Activated CD8-positive, alpha-beta memory T cell treated with anti-CD3 and anti-CD28 coated beads, Interleukin-2, amount 50 U/mL, for 48 hours (primary cell): ENCODE data around the gene GPSM1.

Source experiments
- DNase-seq: peaks from one replicate; pipeline ENCODE4 v3.0.0-alpha.2; 2020

GPSM1 gene

GRCh38 chr9:136379891-136380290 lies 52.6 kb downstream of the GPSM1 start:
- DNase-seq, result no peak

DNA sequence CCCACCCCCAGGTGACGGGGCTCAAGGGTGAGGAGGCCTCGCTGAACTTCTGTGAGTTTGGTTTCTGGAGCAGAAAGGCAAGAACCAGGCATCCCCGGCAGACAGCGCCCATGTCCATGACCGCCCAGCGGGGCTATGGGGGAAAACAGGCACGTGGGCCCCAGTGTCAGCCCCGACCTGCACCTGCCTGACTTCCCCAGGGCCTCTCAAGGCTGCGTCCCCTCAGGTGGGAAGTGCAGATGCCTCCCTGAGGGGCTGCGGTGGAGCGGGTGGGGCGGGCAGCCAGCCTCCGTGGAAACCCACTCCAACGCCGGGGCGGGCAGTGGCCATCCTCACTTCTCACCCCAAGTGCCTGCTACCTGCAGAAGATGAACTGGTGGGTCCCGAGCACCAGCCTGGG lies 53.0 kb downstream of the GPSM1 start:
- DNase-seq, result no peak

DNA sequence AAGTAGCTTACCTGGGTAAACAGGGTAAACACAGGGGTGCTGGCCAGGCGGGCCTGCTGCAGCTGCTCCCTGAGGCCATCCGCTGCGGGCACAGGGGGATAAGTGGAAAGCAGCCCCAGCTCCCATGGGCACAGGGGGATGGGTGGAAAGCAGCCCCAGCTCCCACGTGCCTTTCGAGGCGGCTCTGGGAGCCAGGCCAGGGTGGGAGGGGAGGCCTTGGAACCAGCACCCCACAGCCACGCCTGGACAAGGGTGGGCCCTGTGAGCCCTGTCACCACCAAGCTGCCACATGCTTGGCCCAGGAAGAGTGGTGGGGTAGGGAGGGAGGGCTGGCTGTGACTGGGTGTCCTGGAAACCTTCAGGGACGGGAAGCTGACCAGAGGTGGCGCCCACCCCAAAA lies 54.0 kb downstream of the GPSM1 start:
- no peak for DNase-seq

DNA sequence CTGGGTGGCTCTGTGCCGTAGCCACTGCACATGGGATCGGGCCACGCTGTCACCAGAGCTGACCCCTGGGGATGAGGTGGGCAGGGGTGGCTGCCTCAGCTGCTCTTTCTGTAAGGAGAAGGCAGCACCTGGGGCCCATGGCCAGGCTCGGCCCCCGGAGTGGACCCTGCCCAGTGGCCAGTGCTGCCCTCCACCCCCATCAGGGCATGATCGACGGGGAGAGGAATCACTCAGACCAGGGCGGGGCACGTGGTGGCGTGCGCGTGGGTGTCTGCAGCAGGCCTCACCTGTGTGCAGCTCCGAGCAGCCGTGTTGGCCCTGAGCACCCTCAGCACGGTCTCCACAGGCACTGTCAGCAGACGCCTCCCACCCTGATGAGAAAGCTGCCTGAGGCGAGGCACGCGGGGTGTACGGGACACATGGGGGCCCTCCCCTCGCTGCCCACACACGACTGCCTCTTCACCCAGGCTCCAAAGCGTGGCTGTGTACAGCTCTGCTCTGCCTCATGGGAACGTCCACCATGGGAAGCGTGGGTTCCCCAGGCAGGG lies 54.7 kb downstream of the GPSM1 start:
- no peak for DNase-seq

- DNase-seq, result no peak
These were observed 56.1 kb downstream of the GPSM1 start for GRCh38 chr9:136383436-136383835.

GRCh38 chr9:136385015-136385414 lies 57.7 kb downstream of the GPSM1 start:
- no peak for DNase-seq

GRCh38 chr9:136386018-136386417 lies 58.7 kb downstream of the GPSM1 start:
- no peak for DNase-seq

DNA sequence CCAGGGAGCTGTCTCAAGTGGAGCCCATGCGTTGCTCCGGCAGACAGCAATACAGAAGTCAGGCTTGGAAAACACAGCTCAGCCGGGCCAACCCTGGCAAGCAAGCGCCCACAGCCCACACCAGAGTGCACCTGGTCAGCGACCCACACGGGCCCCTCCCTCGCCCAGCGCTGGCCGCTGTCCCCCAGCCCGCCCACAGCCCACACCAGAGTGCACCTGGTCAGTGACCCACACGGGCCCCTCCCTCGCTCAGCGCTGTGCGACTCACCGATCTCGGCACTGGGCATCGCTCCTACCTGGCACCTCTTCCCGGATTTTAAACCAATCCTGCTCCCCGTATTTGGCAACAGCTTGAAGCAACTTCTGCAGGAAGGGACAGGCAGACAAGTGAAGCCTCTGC lies 59.9 kb downstream of the GPSM1 start:
- no peak for DNase-seq

DNA sequence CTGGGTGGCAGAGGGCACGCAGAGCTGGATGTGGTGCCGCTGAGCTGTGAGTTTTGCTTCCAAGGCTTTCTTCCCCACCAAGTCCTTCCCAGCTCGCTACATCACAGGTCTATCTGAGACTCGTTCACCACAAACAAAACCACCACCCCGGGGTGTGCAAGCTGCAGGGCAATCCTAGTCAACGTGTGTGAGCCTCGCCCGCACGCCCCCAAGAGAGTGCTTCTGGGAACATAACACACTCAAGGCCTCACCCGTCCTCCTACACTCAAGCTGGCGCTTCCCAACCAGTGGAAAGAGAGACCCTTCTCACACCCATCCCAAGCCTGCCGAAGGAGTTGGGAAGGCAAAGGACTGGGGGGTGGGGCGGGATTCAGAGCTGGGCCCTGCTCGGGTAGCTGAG lies 62.1 kb downstream of the GPSM1 start:
- no peak for DNase-seq

- no peak for DNase-seq
These were observed 64.6 kb downstream of the GPSM1 start for GRCh38 chr9:136391737-136392537.

GRCh38 chr9:136392538-136393449 lies 65.5 kb downstream of the GPSM1 start:
- no peak for DNase-seq

- DNase-seq, result no peak
These were observed 66.2 kb downstream of the GPSM1 start for GRCh38 chr9:136393531-136393930.

DNA sequence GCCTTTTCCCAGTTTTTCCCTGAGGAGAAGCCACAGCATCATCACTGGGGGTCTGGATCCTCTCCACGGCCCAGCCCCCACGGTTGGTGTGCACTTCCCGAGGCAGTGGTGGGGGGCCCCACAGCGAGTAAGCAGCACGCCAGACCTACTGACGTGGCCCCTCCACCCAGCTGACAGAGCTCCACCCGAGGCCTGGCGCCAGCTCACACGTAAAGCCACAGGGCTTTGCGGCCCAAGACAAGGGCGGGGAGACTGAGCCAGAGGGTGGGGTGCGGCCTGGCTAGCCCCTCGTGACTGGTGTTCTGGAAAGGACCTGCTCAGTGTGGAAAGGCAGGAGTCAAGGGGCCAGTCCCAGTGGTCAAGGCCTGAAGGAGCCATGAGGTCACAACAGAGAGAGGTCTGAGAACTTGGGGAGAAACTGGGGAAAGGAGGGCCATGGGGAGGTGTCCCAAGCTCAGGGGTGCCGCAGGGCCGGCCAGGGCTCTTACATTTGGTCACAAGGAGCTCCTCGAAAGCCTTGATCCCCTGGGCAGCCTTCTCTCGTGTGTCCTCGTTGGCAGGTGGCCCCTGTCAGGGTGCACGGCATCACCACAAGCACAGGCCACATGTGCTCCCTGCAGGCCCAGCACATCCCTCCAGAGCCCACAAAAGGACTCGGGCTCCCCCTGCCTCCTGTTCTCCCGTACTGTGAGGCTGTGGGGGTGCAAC lies 67.1 kb downstream of the GPSM1 start:
- no peak for DNase-seq

GRCh38 chr9:136395020-136395340 lies 67.6 kb downstream of the GPSM1 start:
- no peak for DNase-seq

- DNase-seq, result no peak
These were observed 68.2 kb downstream of the GPSM1 start for GRCh38 chr9:136395345-136396218.

DNA sequence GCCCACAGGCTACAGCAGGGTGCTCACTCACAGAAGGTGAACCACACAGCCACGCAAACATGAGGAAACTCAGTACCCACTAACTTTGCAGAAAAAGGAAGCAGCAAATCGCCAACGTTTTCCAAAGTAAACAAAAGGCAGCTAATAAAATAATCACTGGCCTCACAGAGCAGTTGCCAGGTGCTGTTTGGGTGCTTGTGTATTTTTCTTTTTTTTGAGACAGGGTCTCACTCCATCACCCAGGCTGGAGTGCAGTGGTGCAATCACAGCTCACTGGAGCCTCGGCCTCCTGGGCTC lies 68.8 kb downstream of the GPSM1 start:
- no peak for DNase-seq

DNA sequence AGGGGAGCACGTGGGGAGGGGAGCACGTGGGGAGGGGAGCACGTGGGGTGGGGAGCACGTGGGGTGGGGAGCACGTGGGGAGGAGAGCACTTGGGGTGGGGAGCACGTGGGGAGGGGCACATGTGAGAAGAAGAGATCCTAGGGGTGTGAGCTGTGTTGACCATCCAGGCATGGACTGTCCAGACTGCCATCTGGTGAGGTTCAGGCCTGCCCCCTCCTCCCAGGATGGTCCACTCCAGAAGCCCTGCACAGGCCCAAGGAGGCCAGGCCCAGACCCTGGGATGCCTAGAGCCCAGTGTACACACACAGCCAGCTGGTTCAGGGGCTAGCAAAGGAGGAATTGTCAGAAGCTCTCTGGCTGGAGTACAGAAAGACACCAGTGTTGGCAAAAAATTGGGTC lies 70.3 kb downstream of the GPSM1 start:
- no peak for DNase-seq

GRCh38 chr9:136398286-136398685 lies 70.9 kb downstream of the GPSM1 start:
- DNase-seq, result no peak

DNA sequence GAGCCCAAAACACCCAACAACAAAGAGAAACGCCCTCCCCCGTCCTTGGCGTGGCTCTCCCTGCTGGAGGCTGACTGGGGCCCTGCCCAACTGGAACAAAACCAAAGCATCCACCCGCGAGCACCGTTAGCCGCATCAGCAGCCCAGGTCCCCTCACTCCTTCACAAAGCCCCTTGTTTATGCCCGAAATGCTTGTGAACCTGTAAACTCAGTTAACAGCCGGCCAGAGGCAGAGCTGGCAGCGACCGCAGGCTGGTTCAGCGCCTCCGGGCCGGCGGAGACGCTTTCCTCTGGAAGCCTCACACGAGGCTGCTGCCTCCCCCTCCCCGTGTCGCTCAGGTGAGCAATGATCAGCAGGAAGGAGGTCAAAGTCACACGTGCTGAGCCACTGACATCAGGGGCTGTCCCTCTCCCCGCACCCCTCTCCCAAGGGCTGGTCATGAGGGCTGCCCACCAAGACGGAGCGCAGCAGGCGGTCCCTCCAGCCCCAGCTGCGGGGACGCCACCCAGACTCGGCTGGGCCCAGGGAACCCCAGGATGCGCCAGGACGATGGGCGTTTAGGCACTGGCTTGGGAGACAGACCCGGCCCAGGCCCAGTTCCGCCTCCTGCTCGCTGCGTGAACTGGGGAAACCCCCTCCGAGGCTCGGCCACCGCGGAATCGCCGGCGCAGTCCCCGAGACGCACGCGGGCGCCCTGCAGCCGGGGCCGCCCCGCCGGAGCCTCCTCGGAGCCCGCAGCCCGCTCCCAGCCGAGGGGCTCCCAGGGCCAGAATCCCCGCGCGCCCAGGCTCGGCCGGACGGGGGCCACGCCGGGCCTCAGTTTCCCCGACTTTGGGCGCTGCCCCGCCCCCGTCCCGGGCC lies 72.1 kb downstream of the GPSM1 start:
- DNase-seq, result peak; percentile 74

- peak; percentile 96 for DNase-seq
These were observed 72.9 kb downstream of the GPSM1 start, which contains the start of gene SNAPC4 for GRCh38 chr9:136400038-136400834. Gene SNAPC4 (minus strand): TSS chr9:136400170. CDS start chr9:136398428, 1,742 bp downstream.
